Measurements from ENCODE around the gene ITGA3.

The ITGA3 gene

DNA sequence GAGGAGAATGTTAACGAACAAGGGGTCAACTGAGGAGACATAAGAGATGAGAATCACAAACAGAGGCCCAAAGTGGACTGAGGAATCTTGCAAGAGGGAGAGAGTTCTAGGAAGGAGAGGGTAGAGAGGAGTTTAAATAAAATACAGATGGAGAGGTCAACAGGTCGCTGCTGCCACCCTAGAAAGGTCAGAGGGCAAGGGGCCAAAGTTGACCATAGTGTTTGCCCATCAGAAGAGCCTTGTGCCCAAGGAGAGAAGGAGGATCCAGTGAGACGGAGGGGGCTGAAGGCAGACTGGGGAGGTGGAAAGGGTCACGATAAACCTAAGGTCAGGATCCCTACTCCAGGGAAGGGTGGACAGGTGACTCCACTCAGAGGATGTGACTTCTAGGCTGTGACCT, 6.9 kb upstream of the ITGA3 start:
- Histone ChIP-seq H3K9ac (ENCODE audit: low read length) (no peak overlapping the region), H3K4me3 (ENCODE audit: low read depth, low read length, poor library complexity, severe bottlenecking) (no peak overlapping the region), H3K36me3 (ENCODE audit: insufficient read depth, low read length) (no peaks in the 10 kb centered on the region), H3K9me3 (ENCODE audit: low read length) (no peaks in the 10 kb centered on the region), H4K20me1 (ENCODE audit: insufficient read depth, low read length) (no peaks in the 10 kb centered on the region), H3K4me1 (ENCODE audit: insufficient read depth, low read length, severe bottlenecking) (no peaks in the 10 kb centered on the region), H3K4me2 (ENCODE audit: low read length) (no peak overlapping the region), H3K9me2 (ENCODE audit: low read depth, low read length) (no peaks in the 10 kb centered on the region), H2AFZ (ENCODE audit: low read length) (no peak overlapping the region), H3K27ac (ENCODE audit: low read depth, low read length, poor library complexity, severe bottlenecking) (no peak overlapping the region), H3K27me3 (ENCODE audit: insufficient read depth, low read length) (no peaks in the 10 kb centered on the region; the same call in 1 of the 2 replicates), H3F3A (ENCODE audit: insufficient read depth, low read length) (no peaks in the 10 kb centered on the region), H3K79me2 (ENCODE audit: insufficient read depth, low read length) (no peaks in the 10 kb centered on the region)
- TF ChIP-seq, protein P1, sequence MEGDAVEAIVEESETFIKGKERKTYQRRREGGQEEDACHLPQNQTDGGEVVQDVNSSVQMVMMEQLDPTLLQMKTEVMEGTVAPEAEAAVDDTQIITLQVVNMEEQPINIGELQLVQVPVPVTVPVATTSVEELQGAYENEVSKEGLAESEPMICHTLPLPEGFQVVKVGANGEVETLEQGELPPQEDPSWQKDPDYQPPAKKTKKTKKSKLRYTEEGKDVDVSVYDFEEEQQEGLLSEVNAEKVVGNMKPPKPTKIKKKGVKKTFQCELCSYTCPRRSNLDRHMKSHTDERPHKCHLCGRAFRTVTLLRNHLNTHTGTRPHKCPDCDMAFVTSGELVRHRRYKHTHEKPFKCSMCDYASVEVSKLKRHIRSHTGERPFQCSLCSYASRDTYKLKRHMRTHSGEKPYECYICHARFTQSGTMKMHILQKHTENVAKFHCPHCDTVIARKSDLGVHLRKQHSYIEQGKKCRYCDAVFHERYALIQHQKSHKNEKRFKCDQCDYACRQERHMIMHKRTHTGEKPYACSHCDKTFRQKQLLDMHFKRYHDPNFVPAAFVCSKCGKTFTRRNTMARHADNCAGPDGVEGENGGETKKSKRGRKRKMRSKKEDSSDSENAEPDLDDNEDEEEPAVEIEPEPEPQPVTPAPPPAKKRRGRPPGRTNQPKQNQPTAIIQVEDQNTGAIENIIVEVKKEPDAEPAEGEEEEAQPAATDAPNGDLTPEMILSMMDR (IDR thresholded peaks at IDR 0.05; ENCODE audit: low read length), result no peak
- no peak for TF ChIP-seq EZH2 (IDR thresholded peaks at IDR 0.05; ENCODE audit: borderline replicate concordance, low read length)

DNA sequence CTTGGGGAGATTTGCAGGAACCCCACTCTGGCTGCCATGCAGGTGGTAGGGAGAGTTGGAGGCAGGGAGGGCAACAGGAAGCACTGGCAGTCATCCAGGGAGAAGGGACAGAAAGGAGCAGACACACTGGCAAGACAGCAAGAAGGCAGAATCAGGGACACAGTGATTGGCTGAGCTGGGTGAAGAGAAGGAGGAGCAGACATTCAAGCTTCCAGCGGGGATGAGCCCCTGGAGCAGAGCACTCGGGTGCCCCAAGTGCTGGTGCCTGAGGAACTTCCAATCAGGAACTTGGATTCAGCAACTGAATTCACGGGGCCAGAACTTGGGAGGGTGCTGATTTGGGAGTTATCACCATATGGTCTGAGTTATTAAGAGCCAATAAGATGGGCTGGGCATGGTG, 6.3 kb upstream of the ITGA3 start:
- TF ChIP-seq, protein P1 (IDR thresholded peaks at IDR 0.05; ENCODE audit: low read length), result no peak
- no peak for TF ChIP-seq EZH2 (IDR thresholded peaks at IDR 0.05; ENCODE audit: borderline replicate concordance, low read length)
- Histone ChIP-seq H3K4me1 (ENCODE audit: insufficient read depth, low read length, severe bottlenecking) (no peaks in the 10 kb centered on the region), H3K79me2 (ENCODE audit: insufficient read depth, low read length) (no peaks in the 10 kb centered on the region), H4K20me1 (ENCODE audit: insufficient read depth, low read length) (no peaks in the 10 kb centered on the region), H3K9me2 (ENCODE audit: low read depth, low read length) (no peaks in the 10 kb centered on the region), H3K9ac (ENCODE audit: low read length) (no peak overlapping the region), H3K27me3 (ENCODE audit: insufficient read depth, low read length) (no peaks in the 10 kb centered on the region), H3K4me3 (ENCODE audit: low read depth, low read length, poor library complexity, severe bottlenecking) (no peak overlapping the region), H3K36me3 (ENCODE audit: insufficient read depth, low read length) (no peaks in the 10 kb centered on the region), H3K27ac (ENCODE audit: low read depth, low read length, poor library complexity, severe bottlenecking) (no peak overlapping the region), H3K9me3 (ENCODE audit: low read length) (no peaks in the 10 kb centered on the region), H2AFZ (ENCODE audit: low read length) (no peak overlapping the region), H3F3A (ENCODE audit: insufficient read depth, low read length) (no peaks in the 10 kb centered on the region), H3K4me2 (ENCODE audit: low read length) (no peak overlapping the region)

DNA sequence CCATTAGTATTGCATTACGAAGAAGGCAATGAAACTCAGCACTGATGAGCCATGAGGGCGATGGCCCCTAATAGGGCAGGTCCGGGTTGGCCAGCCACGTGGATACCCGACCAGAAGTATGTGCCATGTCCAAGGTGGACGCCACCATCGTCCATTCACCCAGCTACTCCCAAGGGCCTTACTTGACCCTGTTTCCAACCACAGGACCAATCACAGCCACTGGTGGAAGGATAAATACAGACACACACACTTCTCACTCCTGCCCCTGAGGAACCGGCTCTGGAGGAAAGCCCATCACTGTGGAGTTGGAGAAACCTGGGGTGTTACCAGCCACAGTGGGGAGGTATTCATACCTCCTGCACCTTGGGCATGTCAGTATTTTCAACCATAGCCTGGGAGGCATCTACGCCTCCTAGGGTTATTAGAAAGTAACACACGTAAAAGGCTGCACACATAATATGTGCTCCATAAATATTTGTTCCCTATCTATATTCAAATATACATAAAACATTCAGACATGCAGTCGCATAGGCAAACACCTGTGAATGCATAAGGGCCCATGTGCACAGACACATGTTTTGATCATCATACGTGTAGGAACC, 5.4 kb upstream of the ITGA3 start:
- no peaks in the 10 kb centered on the region for H3K36me3 ChIP-seq (ENCODE audit: insufficient read depth, low read length)
- no peak overlapping the region for H3K4me3 ChIP-seq (ENCODE audit: low read depth, low read length, poor library complexity, severe bottlenecking)
- H4K20me1 ChIP-seq (ENCODE audit: insufficient read depth, low read length), result no peaks in the 10 kb centered on the region
- H3K27me3 ChIP-seq (ENCODE audit: insufficient read depth, low read length), result no peaks in the 10 kb centered on the region
- H3K79me2 ChIP-seq (ENCODE audit: insufficient read depth, low read length), result no peaks in the 10 kb centered on the region
- H3K9me2 ChIP-seq (ENCODE audit: low read depth, low read length), result no peaks in the 10 kb centered on the region
- H3K9ac ChIP-seq (ENCODE audit: low read length), result no peak overlapping the region
- no peak overlapping the region for H2AFZ ChIP-seq (ENCODE audit: low read length)
- H3K4me2 ChIP-seq (ENCODE audit: low read length), result no peak overlapping the region
- no peak overlapping the region for H3K27ac ChIP-seq (ENCODE audit: low read depth, low read length, poor library complexity, severe bottlenecking)
- H3F3A ChIP-seq (ENCODE audit: insufficient read depth, low read length), result no peaks in the 10 kb centered on the region
- no peaks in the 10 kb centered on the region for H3K9me3 ChIP-seq (ENCODE audit: low read length)
- no peak for TF ChIP-seq EZH2 (IDR thresholded peaks at IDR 0.05; ENCODE audit: borderline replicate concordance, low read length)
- TF ChIP-seq, protein P1 (IDR thresholded peaks at IDR 0.05; ENCODE audit: low read length), result no peak
- peaks cover 6% of the 10 kb centered on the region for H3K4me1 ChIP-seq (ENCODE audit: insufficient read depth, low read length, severe bottlenecking)
